ENCODE results near the gene HSPD1. TPM values are rescaled to one million over a fixed set of nuclear protein-coding genes. Genes with fewer than 3 reads are reported as not detected.

Gene HSPD1
- total and polyA plus RNA-seq, 9 donors, result 146 to 343 (median 192) TPM

GRCh38 chr2:197515739-197516392, 16.2 kb upstream of the HSPD1 start, which contains the start of gene MOB4:
MOB4 (plus strand) TSS chr2:197516066; CDS start chr2:197516087, 21 bp downstream.
- TF ChIP-seq EP300 (IDR thresholded peaks at IDR 0.05) (no peak), POLR2A (IDR thresholded peaks at IDR 0.05) (peak; percentile 80)
- TF ChIP-seq, protein P1, sequence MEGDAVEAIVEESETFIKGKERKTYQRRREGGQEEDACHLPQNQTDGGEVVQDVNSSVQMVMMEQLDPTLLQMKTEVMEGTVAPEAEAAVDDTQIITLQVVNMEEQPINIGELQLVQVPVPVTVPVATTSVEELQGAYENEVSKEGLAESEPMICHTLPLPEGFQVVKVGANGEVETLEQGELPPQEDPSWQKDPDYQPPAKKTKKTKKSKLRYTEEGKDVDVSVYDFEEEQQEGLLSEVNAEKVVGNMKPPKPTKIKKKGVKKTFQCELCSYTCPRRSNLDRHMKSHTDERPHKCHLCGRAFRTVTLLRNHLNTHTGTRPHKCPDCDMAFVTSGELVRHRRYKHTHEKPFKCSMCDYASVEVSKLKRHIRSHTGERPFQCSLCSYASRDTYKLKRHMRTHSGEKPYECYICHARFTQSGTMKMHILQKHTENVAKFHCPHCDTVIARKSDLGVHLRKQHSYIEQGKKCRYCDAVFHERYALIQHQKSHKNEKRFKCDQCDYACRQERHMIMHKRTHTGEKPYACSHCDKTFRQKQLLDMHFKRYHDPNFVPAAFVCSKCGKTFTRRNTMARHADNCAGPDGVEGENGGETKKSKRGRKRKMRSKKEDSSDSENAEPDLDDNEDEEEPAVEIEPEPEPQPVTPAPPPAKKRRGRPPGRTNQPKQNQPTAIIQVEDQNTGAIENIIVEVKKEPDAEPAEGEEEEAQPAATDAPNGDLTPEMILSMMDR (IDR thresholded peaks at IDR 0.05), result peak in 2 of 3 donors; percentile 16 to 36
- H3K27me3 ChIP-seq, result no peaks in the 10 kb centered on the region
- DNase-seq, result peak; percentile 94 to 97 (median 96)
- WGBS, 3 donors, result 0 to 1% (median 0%) methylated on average over 48 to 66 of the region's 66 CpGs
- intact Hi-C loops (cut with DNase I), result loop anchor here in 1 of 4 donors (10.0 kb wide), 1 partner anchor 189 kb away; the partner anchor contains the start of gene MARS2
- H3K4me1 ChIP-seq (ENCODE audit: insufficient read depth), result peaks cover 5% of the 10 kb centered on the region
- H3K27ac ChIP-seq, result peak within 1 kb of the TSS; percentile 84 to 99
- H3K9me3 ChIP-seq, result no peaks in the 10 kb centered on the region
- no peaks in the 10 kb centered on the region for H3K36me3 ChIP-seq
- peak within 1 kb of the TSS; percentile 81 for H3K4me3 ChIP-seq

GRCh38 chr2:197515315-197515738, 15.7 kb upstream of the HSPD1 start:
- intact Hi-C loops (cut with DNase I), result loop anchor here in 1 of 4 donors (10.0 kb wide), 1 partner anchor 189 kb away; the partner anchor contains the start of gene MARS2
- Histone ChIP-seq H3K27ac (peak overlapping the region; percentile 84 to 99), H3K27me3 (no peaks in the 10 kb centered on the region), H3K36me3 (no peaks in the 10 kb centered on the region), H3K4me3 (peak overlapping the region; percentile 81), H3K4me1 (ENCODE audit: insufficient read depth) (peaks cover 5% of the 10 kb centered on the region), H3K9me3 (no peaks in the 10 kb centered on the region)
- 0 to 1% (median 1%) methylated on average over 16 of the region's 16 CpGs for WGBS, 3 donors
- DNase-seq, result peak in 1 of 5 donors; percentile 23
- no peak for TF ChIP-seq POLR2A (IDR thresholded peaks at IDR 0.05)
- no peak for TF ChIP-seq EP300 (IDR thresholded peaks at IDR 0.05)
- TF ChIP-seq, protein P1 (IDR thresholded peaks at IDR 0.05), result no peak

GRCh38 chr2:197514754-197515153, 15.1 kb upstream of the HSPD1 start:
- Histone ChIP-seq H3K4me1 (ENCODE audit: insufficient read depth) (peaks cover 5% of the 10 kb centered on the region), H3K27me3 (no peaks in the 10 kb centered on the region), H3K9me3 (no peaks in the 10 kb centered on the region), H3K36me3 (no peaks in the 10 kb centered on the region), H3K27ac (peak overlapping the region in 1 of 2 donors; percentile 99), H3K4me3 (peak overlapping the region; percentile 81)
- DNase-seq, result no peak
- TF ChIP-seq, protein P1 (IDR thresholded peaks at IDR 0.05), result no peak
- TF ChIP-seq EP300 (IDR thresholded peaks at IDR 0.05) (no peak), POLR2A (IDR thresholded peaks at IDR 0.05) (no peak)
- WGBS, 3 donors, result 59 to 65% (median 61%) methylated on average over 3 of the region's 3 CpGs
- intact Hi-C loops (cut with DNase I), result loop anchor here in 1 of 4 donors (10.0 kb wide), 1 partner anchor 190 kb away; the partner anchor contains the start of gene MARS2

- no peak for DNase-seq
- peaks cover 5% of the 10 kb centered on the region for H3K4me1 ChIP-seq (ENCODE audit: insufficient read depth)
- H3K9me3 ChIP-seq, result no peaks in the 10 kb centered on the region
- H3K4me3 ChIP-seq, result no peak overlapping the region
- intact Hi-C loops (cut with DNase I), result loop anchor here in 1 of 4 donors (10.0 kb wide), 1 partner anchor 191 kb away; the partner anchor contains the start of gene MARS2
- 92 to 94% (median 94%) methylated on average over 5 of the region's 5 CpGs for WGBS, 3 donors
- no peak for TF ChIP-seq POLR2A (IDR thresholded peaks at IDR 0.05)
- no peak for TF ChIP-seq EP300 (IDR thresholded peaks at IDR 0.05)
- TF ChIP-seq, protein P1 (IDR thresholded peaks at IDR 0.05), result no peak
- no peaks in the 10 kb centered on the region for H3K36me3 ChIP-seq
- no peak overlapping the region for H3K27ac ChIP-seq
- no peaks in the 10 kb centered on the region for H3K27me3 ChIP-seq
Observed at GRCh38 chr2:197513915-197514314, 14.3 kb upstream of the HSPD1 start.

Measured in ovary (tissue), 9 donors.